Activated B cell treated with CpG ODN at 0.5 μM for 24 hours (primary cell): Measurements from ENCODE around the gene SLC7A4. TPM values are rescaled to one million over a fixed set of nuclear protein-coding genes. Genes with fewer than 3 reads are reported as not detected.

Experiments
- ATAC-seq: fragments of 200-7000 bp; cut with Tn5 transposase; one replicate; pipeline ENCODE4 v1.10.0; 2021; ENCODE audit warnings: low read depth, mild to moderate bottlenecking, moderate library complexity
- CTCF ChIA-PET: fragments of 350-600 bp; sonication (Branson Sonifier 250); formaldehyde crosslinking; loops from one replicate; lab custom pipeline; 2021; ENCODE audit warnings: antibody characterized with exemption; lab: Charles Lee
- POLR2A ChIA-PET: fragments of 350-600 bp; sonication (Branson Sonifier 250); formaldehyde crosslinking; loops from one replicate; lab custom pipeline; 2021; ENCODE audit warnings: antibody characterized with exemption; lab: Charles Lee
- DNase-seq: peaks from one replicate; pipeline ENCODE4 v3.0.0; 2022
- H3K27ac Mint-ChIP-seq: one replicate; pipeline ENCODE4 v1.8.0; 2020; ENCODE audit warnings: mixed read lengths
- H3K27me3 Mint-ChIP-seq: one replicate; pipeline ENCODE4 v1.8.0; 2021; ENCODE audit warnings: mixed read lengths
- H3K36me3 Mint-ChIP-seq: one replicate; pipeline ENCODE4 v1.8.0; 2021; ENCODE audit warnings: low read depth, mixed read lengths
- H3K4me1 Mint-ChIP-seq: one replicate; pipeline ENCODE4 v1.8.0; 2021; ENCODE audit warnings: mixed read lengths
- H3K4me3 Mint-ChIP-seq: one replicate; pipeline ENCODE4 v1.8.0; 2020; ENCODE audit warnings: mild to moderate bottlenecking, mixed read lengths
- H3K9me3 Mint-ChIP-seq: one replicate; pipeline ENCODE4 v1.8.0; 2020; ENCODE audit warnings: mixed read lengths
- CTCF ChIP-seq: fragments of 200-600 bp; IDR thresholded peaks from one replicate; pipeline ENCODE4 v1.8.0; 2022; ENCODE audit warnings: antibody characterized with exemption, mild to moderate bottlenecking
- intact Hi-C: fragments of 100-400 bp; cut with micrococcal nuclease; formaldehyde crosslinking; loops from one replicate; pipeline ENCODE4 v1.15.1; 2024
- total RNA-seq: library from RNA; stranded (reverse); gene quantifications from 2 replicates; pipeline ENCODE4 v1.2.3, GENCODE V29; 2022

Gene SLC7A4
- total RNA-seq, 1 donor from 2014 or later = not detected

- ATAC-seq (no peak), DNase-seq (no peak)
- ChIA-PET POLR2A (interaction anchor here (0.5 kb wide), 1 partner anchor 131 kb away, joined by 4 read pairs; no protein-coding TSS in a partner anchor), CTCF (no interaction called here)
- intact Hi-C loops = no loop called here
- H3K4me3 Mint-ChIP-seq = no peak overlapping the region
- H3K27me3 Mint-ChIP-seq = peaks cover 1% of the 10 kb centered on the region
- no peak for TF ChIP-seq CTCF
- H3K4me1 Mint-ChIP-seq = no peaks in the 10 kb centered on the region
- no peaks in the 10 kb centered on the region for H3K9me3 Mint-ChIP-seq
- no peaks in the 10 kb centered on the region for H3K36me3 Mint-ChIP-seq
- H3K27ac Mint-ChIP-seq = no peak overlapping the region
Observed at GRCh38 chr22:21070690-21071615, 38.6 kb upstream of the SLC7A4 start.

- Mint-ChIP-seq H3K36me3 (no peaks in the 10 kb centered on the region), H3K9me3 (no peaks in the 10 kb centered on the region), H3K4me3 (no peak overlapping the region), H3K4me1 (no peaks in the 10 kb centered on the region), H3K27me3 (peaks cover 4% of the 10 kb centered on the region), H3K27ac (no peak overlapping the region)
- DNase-seq (no peak), ATAC-seq (no peak)
- ChIA-PET CTCF (no interaction called here), POLR2A (no interaction called here)
- TF ChIP-seq CTCF = no peak
- intact Hi-C loops = no loop called here
Observed at GRCh38 chr22:21069375-21069774, 37.0 kb upstream of the SLC7A4 start.

- Mint-ChIP-seq H3K9me3 (no peaks in the 10 kb centered on the region), H3K4me1 (no peaks in the 10 kb centered on the region), H3K4me3 (no peak overlapping the region), H3K27ac (no peak overlapping the region), H3K27me3 (peaks cover 4% of the 10 kb centered on the region), H3K36me3 (no peaks in the 10 kb centered on the region)
- DNase-seq (no peak), ATAC-seq (no peak)
- intact Hi-C loops = no loop called here
- ChIA-PET POLR2A (no interaction called here), CTCF (no interaction called here)
- TF ChIP-seq CTCF = no peak
Observed at GRCh38 chr22:21068681-21069276, 36.4 kb upstream of the SLC7A4 start.

GRCh38 chr22:21067901-21068680 lies 35.7 kb upstream of the SLC7A4 start:
- intact Hi-C loops = no loop called here
- ATAC-seq = no peak
- Mint-ChIP-seq H3K9me3 (no peaks in the 10 kb centered on the region), H3K27ac (no peak overlapping the region), H3K4me3 (no peak overlapping the region), H3K27me3 (peaks cover 4% of the 10 kb centered on the region), H3K4me1 (no peaks in the 10 kb centered on the region), H3K36me3 (no peaks in the 10 kb centered on the region)
- CTCF ChIA-PET = no interaction called here
- no peak for TF ChIP-seq CTCF
- POLR2A ChIA-PET = no interaction called here
- DNase-seq = no peak
